ENCODE data around the gene ZNF662. TPM values are rescaled to one million over a fixed set of nuclear protein-coding genes. Genes with fewer than 3 reads are reported as not detected.
A peak's percentile ranks its signal among the peaks of the same experiment; 100 is the strongest.

ZNF662 gene
- total RNA-seq, 1 donor from 2014 or later = 2.7 TPM

GRCh38 chr3:42868841-42869240 lies 37.1 kb upstream of the ZNF662 start:
- no peak for DNase-seq
- TF ChIP-seq CTCF (IDR thresholded peaks at IDR 0.05; ENCODE audit: borderline replicate concordance) = no peak
- Histone ChIP-seq H3K27me3 (ENCODE audit: low read depth) (no peaks in the 10 kb centered on the region), H3K36me3 (no peaks in the 10 kb centered on the region), H3K4me3 (no peak overlapping the region), H3K27ac (replicated peaks) (no peak overlapping the region), H3K9me3 (replicated peaks) (no peaks in the 10 kb centered on the region), H3K4me1 (peaks cover 18% of the 10 kb centered on the region)
- intact Hi-C loops (cut with micrococcal nuclease) = no loop called here

GRCh38 chr3:42871592-42872196 lies 34.2 kb upstream of the ZNF662 start:
- intact Hi-C loops (cut with micrococcal nuclease) = no loop called here
- peak overlapping the region; percentile 33 for H3K27ac ChIP-seq (replicated peaks)
- no peaks in the 10 kb centered on the region for H3K36me3 ChIP-seq
- DNase-seq = no peak
- no peaks in the 10 kb centered on the region for H3K27me3 ChIP-seq (ENCODE audit: low read depth)
- no peak for TF ChIP-seq CTCF (IDR thresholded peaks at IDR 0.05; ENCODE audit: borderline replicate concordance)
- peaks cover 18% of the 10 kb centered on the region for H3K4me1 ChIP-seq
- no peaks in the 10 kb centered on the region for H3K9me3 ChIP-seq (replicated peaks)
- H3K4me3 ChIP-seq = no peak overlapping the region

GRCh38 chr3:42872718-42873117 lies 33.2 kb upstream of the ZNF662 start:
- DNase-seq = no peak
- Histone ChIP-seq H3K4me1 (peaks cover 18% of the 10 kb centered on the region), H3K27ac (replicated peaks) (no peak overlapping the region), H3K27me3 (ENCODE audit: low read depth) (no peaks in the 10 kb centered on the region), H3K4me3 (no peak overlapping the region), H3K36me3 (no peaks in the 10 kb centered on the region), H3K9me3 (replicated peaks) (no peaks in the 10 kb centered on the region)
- intact Hi-C loops (cut with micrococcal nuclease) = no loop called here
- TF ChIP-seq CTCF (IDR thresholded peaks at IDR 0.05; ENCODE audit: borderline replicate concordance) = no peak

GRCh38 chr3:42873221-42873982 lies 32.5 kb upstream of the ZNF662 start:
- TF ChIP-seq CTCF (IDR thresholded peaks at IDR 0.05; ENCODE audit: borderline replicate concordance) = no peak
- no peak for DNase-seq
- no peaks in the 10 kb centered on the region for H3K27me3 ChIP-seq (ENCODE audit: low read depth)
- intact Hi-C loops (cut with micrococcal nuclease) = no loop called here
- H3K4me1 ChIP-seq = peaks cover 18% of the 10 kb centered on the region
- no peak overlapping the region for H3K4me3 ChIP-seq
- no peaks in the 10 kb centered on the region for H3K36me3 ChIP-seq
- H3K27ac ChIP-seq (replicated peaks) = no peak overlapping the region
- H3K9me3 ChIP-seq (replicated peaks) = no peaks in the 10 kb centered on the region

GRCh38 chr3:42874749-42875148 lies 31.2 kb upstream of the ZNF662 start:
- Histone ChIP-seq H3K27ac (replicated peaks) (no peak overlapping the region), H3K27me3 (ENCODE audit: low read depth) (no peaks in the 10 kb centered on the region), H3K9me3 (replicated peaks) (no peaks in the 10 kb centered on the region), H3K36me3 (no peaks in the 10 kb centered on the region), H3K4me1 (peaks cover 18% of the 10 kb centered on the region), H3K4me3 (no peak overlapping the region)
- no peak for TF ChIP-seq CTCF (IDR thresholded peaks at IDR 0.05; ENCODE audit: borderline replicate concordance)
- intact Hi-C loops (cut with micrococcal nuclease) = no loop called here
- no peak for DNase-seq
